Frontal cortex (tissue), 4 donors: Measurements from ENCODE around the gene NTN3. TPM values are rescaled to one million over a fixed set of nuclear protein-coding genes. Genes with fewer than 3 reads are reported as not detected.
"Not testable (repeated sequence)": the region's sequence is repeated elsewhere in the genome, so short reads cannot be mapped to it uniquely, and the experiment has no call there.

ENCODE experiments used
- DNase-seq, 2 donors: peaks; one replicate each; pipeline ENCODE4 v3.0.0; 2012; ENCODE audit warnings: low spot score in 2 of 2
- FAIRE-seq: peaks from 2 replicates; lab custom pipeline; 2012; peaks lifted over from hg19 to GRCh38; lab: Jason Lieb, UNC
- total RNA-seq: library from RNA; depleted of rRNA; stranded (reverse); fragments of >200 nt; gene quantifications from one replicate; pipeline ENCODE4 v1.2.3, GENCODE V29; 2014
- donor health status: control.
- donor health status: control.
- donor health status: control.

NTN3 gene
- total RNA-seq, 1 donor from 2014 or later = 3.3 TPM

GRCh38 chr16:2438121-2438520, 33.0 kb upstream of the NTN3 start:
- no peak for FAIRE-seq
- DNase-seq = no peak

GRCh38 chr16:2439598-2439997, 31.5 kb upstream of the NTN3 start:
- no peak for FAIRE-seq
- no peak for DNase-seq

- FAIRE-seq, DNase-seq: not testable (repeated sequence)
Observed at GRCh38 chr16:2441143-2441804, 29.8 kb upstream of the NTN3 start.

GRCh38 chr16:2443555-2443954, 27.5 kb upstream of the NTN3 start:
- FAIRE-seq (no peak), DNase-seq (no peak)

GRCh38 chr16:2447920-2448583, 23.0 kb upstream of the NTN3 start:
- DNase-seq = no peak
- FAIRE-seq = no peak

GRCh38 chr16:2449118-2449517, 22.0 kb upstream of the NTN3 start:
- FAIRE-seq (no peak), DNase-seq (no peak)

GRCh38 chr16:2450535-2450934, 20.6 kb upstream of the NTN3 start:
- no peak for FAIRE-seq
- peak; percentile 55 to 66 for DNase-seq

- no peak for DNase-seq
- FAIRE-seq = no peak
Observed at GRCh38 chr16:2450975-2451381, 20.1 kb upstream of the NTN3 start.

GRCh38 chr16:2451851-2452320, 19.2 kb upstream of the NTN3 start:
- DNase-seq (no peak), FAIRE-seq (no peak)

GRCh38 chr16:2452650-2453049, 18.4 kb upstream of the NTN3 start:
- FAIRE-seq (no peak), DNase-seq (no peak)

GRCh38 chr16:2455081-2455845, 15.8 kb upstream of the NTN3 start:
- no peak for FAIRE-seq

GRCh38 chr16:2456551-2457153, 14.4 kb upstream of the NTN3 start:
- FAIRE-seq = no peak
- DNase-seq = no peak

More at GRCh38 chr16:2455081-2455845, 15.8 kb upstream of the NTN3 start:
- DNase-seq = no peak

GRCh38 chr16:2457267-2457666, 13.8 kb upstream of the NTN3 start:
- FAIRE-seq = no peak

GRCh38 chr16:2457946-2458345, 13.2 kb upstream of the NTN3 start:
- FAIRE-seq (no peak), DNase-seq (no peak)

More at GRCh38 chr16:2457267-2457666, 13.8 kb upstream of the NTN3 start:
- no peak for DNase-seq

- FAIRE-seq (no peak), DNase-seq (no peak)
Observed at GRCh38 chr16:2458887-2459646, 12.0 kb upstream of the NTN3 start.

GRCh38 chr16:2459647-2460390, 11.3 kb upstream of the NTN3 start, which contains the start of gene TEDC2:
TEDC2 (plus strand) TSS chr16:2460109; CDS start chr16:2460145, 36 bp downstream.
- DNase-seq (peak; percentile 98 to 100), FAIRE-seq (peak; percentile 47)

- DNase-seq (no peak), FAIRE-seq (no peak)
Observed at GRCh38 chr16:2460391-2460713, 10.7 kb upstream of the NTN3 start.

GRCh38 chr16:2460916-2461315, 10.2 kb upstream of the NTN3 start:
- DNase-seq (no peak), FAIRE-seq (no peak)
